GM21447 (cell line): ENCODE results near the gene ZFYVE27.
A peak's percentile ranks its signal among the peaks of the same experiment; 100 is the strongest.
"Not testable (repeated sequence)": the region's sequence is repeated elsewhere in the genome, so short reads cannot be mapped to it uniquely, and the experiment has no call there.

ENCODE experiments used
- ATAC-seq: cut with Tn5 transposase; IDR thresholded peaks from one replicate; pipeline ENCODE4 v1.9.1; 2021; ENCODE audit not compliant: unreplicated experiment

The ZFYVE27 gene

DNA sequence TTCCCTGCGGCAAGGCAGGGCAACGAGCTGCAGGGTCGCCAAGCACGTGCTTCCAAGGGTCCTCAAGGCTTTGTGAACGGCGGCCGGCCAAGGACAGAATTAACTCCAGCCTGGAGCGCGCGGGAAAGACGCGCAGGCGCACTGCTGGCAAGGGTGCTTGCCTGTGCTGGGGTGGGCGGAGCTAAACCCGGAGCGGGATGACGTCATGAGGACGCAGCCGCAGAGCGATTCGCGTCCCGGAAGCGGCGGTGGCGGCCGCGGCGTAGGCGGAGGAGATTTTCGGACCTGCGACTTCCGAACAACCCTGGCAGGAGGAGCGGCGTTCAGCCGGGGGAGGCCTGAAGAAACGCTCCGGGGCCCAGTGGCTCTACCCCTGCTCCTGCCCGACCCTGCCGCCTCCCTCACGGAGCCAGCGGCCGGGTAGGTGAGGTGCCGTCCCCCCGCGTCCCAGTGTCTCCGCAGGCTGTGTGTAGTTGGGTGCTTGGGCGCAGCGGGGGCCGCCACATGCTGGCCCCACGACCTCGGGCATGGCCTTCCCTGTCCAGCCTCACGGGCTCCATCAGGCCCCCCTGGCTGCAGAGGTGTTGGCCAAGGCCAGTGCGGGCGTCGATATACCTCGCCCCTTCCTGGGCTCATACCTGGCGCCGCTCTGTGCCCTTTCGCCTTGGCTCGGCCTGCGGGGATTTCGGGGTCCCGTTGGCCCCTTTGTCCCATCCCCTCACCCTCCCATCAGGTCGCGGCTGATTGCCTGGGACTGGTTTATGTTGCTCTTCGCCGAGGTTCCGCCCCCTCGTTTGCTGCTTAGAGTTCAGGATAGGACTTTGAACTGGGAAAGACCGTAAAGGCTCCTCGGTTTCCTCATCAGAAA is at the start of gene ZFYVE27:
ZFYVE27 (plus strand) TSS at position 227 of the 868 bp plus-strand sequence. CDS start 1,350 bp downstream, outside the sequence.
- ATAC-seq, result peak; percentile 81

GRCh38 chr10:97687785-97688781 is 48.8 kb upstream of the ZFYVE27 start:
- no peak for ATAC-seq

- ATAC-seq, result no peak
Observed at GRCh38 chr10:97689559-97690020, 47.3 kb upstream of the ZFYVE27 start.

DNA sequence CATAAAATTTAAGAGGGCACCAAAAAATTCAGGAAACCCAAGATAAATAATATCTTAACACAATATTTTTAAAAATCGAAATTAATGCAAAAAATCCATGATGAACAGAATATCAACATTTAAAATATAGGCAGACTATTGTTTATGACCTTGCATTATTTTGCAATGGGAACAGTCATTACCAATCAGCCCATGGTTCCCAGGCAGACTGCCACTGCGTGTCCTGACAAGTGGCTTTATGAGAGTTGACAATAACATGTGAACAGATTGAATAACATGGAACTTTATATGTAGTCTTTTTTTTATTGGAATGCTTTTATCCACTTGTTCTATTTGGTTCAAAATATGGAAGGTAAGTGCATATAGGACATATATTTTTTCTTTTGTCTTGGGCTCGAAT is 46.8 kb upstream of the ZFYVE27 start:
- ATAC-seq, result no peak

DNA sequence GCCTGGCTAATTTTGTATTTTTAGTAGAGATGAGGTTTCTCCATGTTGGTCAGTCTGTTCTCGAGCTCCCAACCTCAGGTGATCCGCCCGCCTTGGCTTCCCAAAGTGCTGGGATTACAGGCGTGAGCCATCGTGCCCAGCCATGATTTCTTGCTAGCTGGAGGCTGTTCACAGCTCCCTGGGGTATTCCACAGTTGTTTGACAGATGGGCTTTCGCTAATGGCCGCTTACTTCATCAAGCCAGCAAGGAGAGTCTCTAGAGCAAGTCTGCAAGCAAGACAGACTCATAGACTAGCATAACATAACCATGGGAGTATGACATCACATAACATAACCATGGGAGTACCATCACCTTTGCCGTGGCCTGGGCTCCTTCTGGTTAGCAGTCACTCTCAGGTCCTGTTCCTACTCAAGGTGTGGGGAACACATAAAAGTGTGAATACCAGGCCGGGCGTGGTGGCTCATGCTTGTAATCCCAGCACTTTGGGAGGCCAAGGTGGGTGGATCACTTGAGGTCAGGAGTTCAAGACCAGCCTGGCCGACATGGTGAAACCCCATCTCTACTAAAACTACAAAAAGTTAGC is 38.8 kb upstream of the ZFYVE27 start:
- ATAC-seq, result not testable (repeated sequence)

GRCh38 chr10:97701438-97702069 is 35.4 kb upstream of the ZFYVE27 start:
- no peak for ATAC-seq

GRCh38 chr10:97703398-97704067 is 33.4 kb upstream of the ZFYVE27 start:
- ATAC-seq, result no peak

DNA sequence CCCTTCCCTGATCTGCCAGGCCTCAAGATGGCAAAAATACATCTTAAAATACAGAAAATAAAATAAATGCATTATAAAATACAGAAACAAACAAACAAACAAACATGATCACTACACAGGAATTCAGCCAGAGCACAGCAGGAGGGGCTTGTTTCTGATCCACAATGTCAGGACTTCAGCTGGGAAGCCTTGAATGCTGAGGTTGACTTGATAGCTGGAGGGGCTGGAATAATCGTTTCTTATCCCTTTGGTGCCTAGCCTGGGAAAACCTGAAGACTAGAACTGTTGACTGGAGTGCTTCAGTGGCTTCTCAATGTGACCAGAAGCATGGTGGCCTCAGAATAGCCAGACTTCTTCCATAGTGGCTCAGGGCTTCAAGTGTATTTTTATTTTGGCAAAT is 32.6 kb upstream of the ZFYVE27 start:
- ATAC-seq, result no peak

DNA sequence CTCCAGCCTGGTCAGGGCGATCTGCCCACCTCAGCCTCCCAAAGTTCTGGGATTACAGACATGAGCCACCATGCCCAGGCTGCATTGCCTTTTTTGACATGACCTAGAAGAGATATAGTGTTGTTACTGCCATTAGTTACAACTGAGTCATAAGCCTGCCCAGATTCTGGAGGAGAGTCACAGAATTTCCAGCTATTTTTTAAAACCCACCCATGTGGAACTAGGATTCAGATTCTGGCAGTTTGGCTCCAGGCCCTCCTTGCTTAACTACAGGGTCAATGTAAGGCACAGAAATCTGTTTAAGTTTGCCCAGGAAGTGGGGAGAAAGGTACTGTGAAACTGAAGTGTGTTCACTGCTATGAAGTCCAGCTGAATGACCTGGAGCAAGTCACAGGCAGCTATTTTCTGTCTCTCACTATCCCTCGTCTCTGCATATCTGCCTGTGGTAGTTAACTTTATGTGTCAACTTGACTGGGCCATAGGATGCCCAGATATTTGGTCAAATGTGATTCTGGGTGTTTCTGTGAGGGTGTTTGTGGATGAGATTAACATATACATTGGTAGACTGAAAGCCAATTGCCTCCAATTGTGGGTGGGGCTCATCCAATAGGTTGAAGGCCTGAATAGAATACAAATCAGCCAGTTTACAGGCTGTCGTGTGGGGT is 31.8 kb upstream of the ZFYVE27 start:
- no peak for ATAC-seq

DNA sequence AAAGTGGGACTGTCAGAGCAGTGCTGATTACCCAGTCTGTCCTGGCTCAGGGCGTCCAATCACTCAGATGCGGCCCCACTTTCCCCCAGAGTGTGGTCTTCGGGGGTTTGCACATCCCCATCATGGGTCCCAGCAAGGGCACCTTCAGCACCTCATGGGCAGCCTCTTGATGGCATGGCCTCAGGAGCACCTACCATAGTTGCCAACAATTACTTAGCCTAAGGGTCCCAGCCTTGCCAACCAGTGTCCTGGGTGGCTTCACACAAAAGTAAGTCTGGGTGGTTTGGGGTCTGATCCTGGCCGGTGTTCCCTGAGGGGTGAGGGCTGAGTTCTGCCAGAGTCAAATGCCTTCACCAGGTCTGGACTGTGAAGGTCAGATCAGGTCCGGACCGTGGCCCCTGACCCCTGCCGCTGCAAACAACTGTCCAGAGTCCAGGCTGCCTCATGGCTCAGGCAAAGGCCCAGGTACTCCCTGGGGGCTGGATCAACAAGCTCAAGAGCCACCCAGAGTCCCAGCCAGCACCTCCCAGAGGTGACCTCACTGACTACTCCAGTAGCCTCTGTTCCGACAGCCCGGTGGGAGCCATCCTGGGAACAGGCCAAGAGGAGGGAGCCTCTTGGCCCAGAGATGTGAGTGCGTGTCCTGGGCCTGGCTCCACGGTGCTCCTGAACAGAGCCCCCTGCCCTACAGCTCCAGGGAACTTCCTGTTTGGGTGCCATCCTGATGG is 29.6 kb upstream of the ZFYVE27 start:
- no peak for ATAC-seq

- no peak for ATAC-seq
Observed at GRCh38 chr10:97708167-97708566, 28.8 kb upstream of the ZFYVE27 start.

DNA sequence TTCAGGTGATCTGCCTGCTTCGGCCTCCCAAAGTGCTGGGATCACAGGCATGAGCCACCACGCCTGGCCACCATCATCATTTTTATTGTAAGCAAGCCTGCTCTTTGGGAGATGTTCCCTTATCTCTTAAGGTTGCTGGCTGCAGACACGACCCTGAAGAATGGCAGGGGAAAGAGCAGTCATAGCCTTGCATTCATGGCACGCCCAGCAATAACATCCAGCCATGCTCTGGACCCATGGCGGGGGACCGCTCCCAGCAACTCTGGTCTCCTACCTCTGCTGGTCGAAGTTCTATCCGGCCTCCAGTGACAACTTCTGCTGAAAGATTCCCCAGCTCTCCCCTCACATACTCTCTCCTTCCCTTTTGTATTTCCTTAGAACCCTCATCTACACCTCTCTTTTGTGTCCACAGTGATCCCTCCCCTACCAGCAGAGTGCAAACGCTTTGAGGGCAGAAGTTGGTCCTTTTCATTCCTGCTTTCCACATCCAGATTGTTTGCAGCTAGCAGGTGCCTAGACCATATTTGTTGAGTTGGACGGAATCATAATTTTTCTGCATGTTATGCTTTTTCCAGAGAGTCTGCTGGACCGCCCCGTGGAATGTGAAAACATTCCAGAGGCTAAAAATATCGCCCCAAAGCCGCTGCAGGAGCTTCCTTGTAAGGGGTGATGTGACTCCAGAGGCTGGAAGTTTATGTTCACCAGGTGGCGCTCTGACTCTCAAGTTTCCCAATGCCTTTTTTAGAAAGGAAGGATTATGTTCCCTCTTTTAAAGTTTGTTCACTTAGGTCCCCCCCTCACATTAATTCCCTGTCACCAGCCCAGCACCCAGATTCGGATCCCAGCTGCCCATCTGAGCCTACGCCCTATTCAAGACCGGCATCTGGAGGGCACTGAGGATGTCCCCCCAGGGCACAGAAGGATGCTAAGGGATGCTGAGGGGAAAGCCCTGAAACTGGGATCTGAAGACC is 27.7 kb upstream of the ZFYVE27 start:
- no peak for ATAC-seq

DNA sequence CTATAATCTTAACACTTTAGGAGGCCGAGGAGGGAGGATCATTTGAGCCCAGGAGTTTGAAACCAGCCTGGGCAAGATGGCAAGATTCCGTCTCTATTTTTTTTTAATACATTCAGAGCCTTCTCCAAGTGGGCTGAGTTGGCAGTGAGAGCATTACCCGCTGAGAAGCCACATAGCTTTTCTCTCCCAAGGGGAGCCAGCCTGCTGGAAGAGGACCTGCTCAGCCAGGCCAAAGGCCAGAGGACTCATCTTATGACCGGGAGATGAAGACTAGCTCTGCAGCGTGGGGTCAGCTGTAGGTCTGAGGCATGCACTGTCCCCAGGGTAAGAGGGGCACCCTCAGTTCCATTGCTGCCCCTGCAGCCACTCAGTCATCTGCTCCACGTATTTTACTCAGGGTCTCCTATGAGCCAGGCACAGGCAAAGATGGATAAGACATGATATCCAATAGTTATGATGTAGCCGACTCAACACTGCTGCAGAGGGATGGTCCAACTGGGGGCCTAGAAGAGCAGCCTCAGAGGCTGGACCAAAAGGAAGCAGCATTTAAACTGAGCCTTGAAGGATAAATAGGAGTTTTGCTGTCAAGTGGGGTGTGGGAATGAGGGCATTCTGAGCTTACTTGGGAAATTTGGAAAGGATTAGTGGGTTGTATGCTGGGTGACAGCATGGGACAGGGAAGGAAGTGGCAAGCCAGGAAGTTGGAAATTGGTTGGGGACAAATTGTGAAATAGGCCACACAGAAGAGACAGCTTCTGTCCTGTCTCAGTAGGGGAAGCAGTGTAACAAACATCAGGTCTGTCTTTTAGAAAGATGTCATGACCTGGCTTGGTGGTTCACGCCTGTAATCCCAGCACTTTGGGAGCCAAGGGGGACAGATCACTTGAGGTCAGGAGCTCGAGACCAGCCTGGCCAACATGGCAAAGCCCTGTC is 25.0 kb upstream of the ZFYVE27 start:
- ATAC-seq, result no peak

GRCh38 chr10:97713339-97713825 is 23.5 kb upstream of the ZFYVE27 start, which contains the start of gene MARVELD1:
Gene MARVELD1 (plus strand): TSS chr10:97713730. CDS start chr10:97713877, 147 bp downstream.
- no peak for ATAC-seq

DNA sequence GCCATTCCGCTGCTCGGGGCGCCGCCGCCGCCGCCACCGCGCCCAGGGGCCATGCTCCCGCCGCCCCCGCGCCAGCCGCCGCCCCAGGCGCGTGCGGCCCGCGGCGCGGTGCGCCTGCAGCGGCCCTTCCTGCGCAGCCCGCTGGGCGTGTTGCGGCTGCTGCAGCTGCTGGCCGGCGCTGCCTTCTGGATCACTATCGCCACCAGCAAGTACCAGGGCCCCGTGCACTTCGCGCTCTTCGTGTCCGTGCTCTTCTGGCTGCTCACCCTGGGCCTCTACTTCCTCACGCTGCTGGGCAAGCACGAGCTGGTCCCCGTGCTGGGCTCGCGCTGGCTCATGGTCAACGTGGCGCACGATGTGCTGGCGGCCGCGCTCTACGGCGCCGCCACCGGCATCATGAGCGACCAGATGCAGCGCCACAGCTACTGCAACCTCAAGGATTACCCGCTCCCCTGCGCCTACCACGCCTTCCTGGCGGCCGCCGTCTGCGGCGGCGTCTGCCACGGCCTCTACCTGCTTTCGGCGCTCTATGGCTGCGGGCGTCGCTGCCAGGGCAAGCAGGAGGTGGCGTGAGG is 23.0 kb upstream of the ZFYVE27 start:
- ATAC-seq, result peak; percentile 78
